Natural killer cell (primary cell): ENCODE measurements around the gene SORCS2. TPM values are rescaled to one million over a fixed set of nuclear protein-coding genes. Genes with fewer than 3 reads are reported as not detected.

Source experiments
- ATAC-seq, 3 donors: fragments of 150-1000 bp in 2 of 3; fragments of 200-7000 bp in 1 of 3; cut with Tn5 transposase; 1 replicate in 1 of 3; 2 replicates in 2 of 3; pipeline ENCODE4 v1.10.0; 2021; ENCODE audit warnings: mild to moderate bottlenecking in 2 of 3, moderate library complexity in 2 of 3
- DNase-seq, 2 donors: peaks; one replicate each; pipeline versions ENCODE4 v3.0.0 to v3.0.0-alpha.2; 2013 to 2021; ENCODE audit warnings: mixed read lengths in 1 of 2
- H3K27ac ChIP-seq: one replicate; pipeline ENCODE4 v1.5.1; 2013; ENCODE audit warnings: mild to moderate bottlenecking, low read length
- H3K27me3 ChIP-seq: one replicate; pipeline ENCODE4 v1.6.1; 2013; ENCODE audit warnings: low read length; ENCODE audit not compliant: control insufficient read depth, insufficient read depth
- H3K36me3 ChIP-seq: one replicate; pipeline ENCODE4 v1.6.1; 2013; ENCODE audit warnings: low read length; ENCODE audit not compliant: control insufficient read depth, insufficient read depth
- H3K4me1 ChIP-seq: one replicate; pipeline ENCODE4 v1.6.1; 2013; ENCODE audit warnings: low read length; ENCODE audit not compliant: control insufficient read depth, insufficient read depth
- H3K4me3 ChIP-seq: one replicate; pipeline ENCODE4 v1.5.1; 2013; ENCODE audit warnings: low read length
- H3K9me3 ChIP-seq: one replicate; pipeline ENCODE4 v1.6.1; 2013; ENCODE audit warnings: low read length; ENCODE audit not compliant: control insufficient read depth, insufficient read depth
- H3K27ac Mint-ChIP-seq, 2 donors: one replicate each; pipeline ENCODE4 v1.8.0; 2022; ENCODE audit warnings: mild to moderate bottlenecking in 2 of 2, mixed read lengths in 2 of 2, moderate library complexity in 1 of 2
- H3K27me3 Mint-ChIP-seq, 2 donors: one replicate each; pipeline ENCODE4 v1.8.0; 2022; ENCODE audit warnings: low read depth in 2 of 2, mixed read lengths in 2 of 2
- H3K36me3 Mint-ChIP-seq: one replicate; pipeline ENCODE4 v1.8.0; 2022; ENCODE audit warnings: mixed read lengths
- H3K4me1 Mint-ChIP-seq, 2 donors: one replicate each; pipeline ENCODE4 v1.8.0; 2022; ENCODE audit warnings: mixed read lengths in 2 of 2
- H3K4me3 Mint-ChIP-seq: one replicate; pipeline ENCODE4 v1.8.0; 2022; ENCODE audit warnings: mild to moderate bottlenecking, moderate library complexity, mixed read lengths
- H3K9me3 Mint-ChIP-seq, 2 donors: one replicate each; pipeline ENCODE4 v1.8.0; 2022; ENCODE audit warnings: mixed read lengths in 2 of 2
- CTCF ChIP-seq: fragments of 200-600 bp; IDR thresholded peaks from one replicate; pipeline ENCODE4 v1.8.0; 2022; ENCODE audit warnings: antibody characterized with exemption
- WGBS: methylation state at CpG from one replicate; pipeline ENCODE4 v1.1.7; 2013; ENCODE audit warnings: missing lambda C conversion rate; ENCODE audit not compliant: insufficient coverage; 5-methylcytosine and 5-hydroxymethylcytosine counted together
- intact Hi-C: fragments of 100-400 bp; cut with micrococcal nuclease; formaldehyde crosslinking; loops from one replicate; pipeline ENCODE4 v1.14.2; 2022
- total RNA-seq, 4 donors: library from RNA; stranded (reverse); fragments of 120-200 nt in 1 of 4; gene quantifications; one replicate each; pipeline versions ENCODE4 v1.2.3 to v1.2.4, GENCODE V29; 2013 to 2022

The SORCS2 gene
- total RNA-seq, 3 donors from 2014 or later (not counting 1 experiment from before 2014, with no cell fraction given) = 1.2 to 2.5 (median 1.4) TPM

- intact Hi-C loops = no loop called here
- ATAC-seq = no peak
- H3K27ac ChIP-seq = no peak overlapping the region
- Mint-ChIP-seq H3K4me3 (no peak overlapping the region), H3K4me1 (no peaks in the 10 kb centered on the region), H3K36me3 (no peaks in the 10 kb centered on the region), H3K27me3 (peaks cover 10 to 19% of the 10 kb centered on the region in 2 donors), H3K9me3 (no peaks in the 10 kb centered on the region), H3K27ac (no peak overlapping the region)
- H3K36me3 ChIP-seq = no peaks in the 10 kb centered on the region
- DNase-seq = no peak
- H3K4me3 ChIP-seq = no peak overlapping the region
- 73% methylated on average over 17 of the region's 18 CpGs for WGBS
- H3K9me3 ChIP-seq = no peaks in the 10 kb centered on the region
- H3K4me1 ChIP-seq = no peaks in the 10 kb centered on the region
- no peak for TF ChIP-seq CTCF
- H3K27me3 ChIP-seq = no peaks in the 10 kb centered on the region
Observed at GRCh38 chr4:7266525-7267292, 74.4 kb downstream of the SORCS2 start.

- ATAC-seq = no peak
- TF ChIP-seq CTCF = no peak
- Histone ChIP-seq H3K4me1 (no peaks in the 10 kb centered on the region), H3K9me3 (no peaks in the 10 kb centered on the region), H3K36me3 (no peaks in the 10 kb centered on the region), H3K27ac (no peak overlapping the region), H3K27me3 (no peaks in the 10 kb centered on the region), H3K4me3 (no peak overlapping the region)
- WGBS = 77% methylated on average over 7 of the region's 7 CpGs
- Mint-ChIP-seq H3K4me1 (no peaks in the 10 kb centered on the region), H3K4me3 (no peak overlapping the region), H3K27ac (no peak overlapping the region), H3K36me3 (no peaks in the 10 kb centered on the region), H3K27me3 (peaks cover 5 to 21% of the 10 kb centered on the region in 2 donors), H3K9me3 (no peaks in the 10 kb centered on the region)
- intact Hi-C loops = no loop called here
- no peak for DNase-seq
Observed at GRCh38 chr4:7267829-7268228, 75.5 kb downstream of the SORCS2 start.

GRCh38 chr4:7268941-7269340, 76.6 kb downstream of the SORCS2 start:
- no peaks in the 10 kb centered on the region for H3K27me3 ChIP-seq
- no peak overlapping the region for H3K4me3 ChIP-seq
- no peak overlapping the region for H3K4me3 Mint-ChIP-seq
- intact Hi-C loops = no loop called here
- no peaks in the 10 kb centered on the region for H3K36me3 Mint-ChIP-seq
- no peaks in the 10 kb centered on the region for H3K36me3 ChIP-seq
- DNase-seq (no peak), ATAC-seq (no peak)
- peaks cover 5 to 33% of the 10 kb centered on the region in 2 donors for H3K27me3 Mint-ChIP-seq
- no peak for TF ChIP-seq CTCF
- H3K27ac ChIP-seq = no peak overlapping the region
- no peaks in the 10 kb centered on the region for H3K4me1 ChIP-seq
- 82% methylated on average over 10 of the region's 10 CpGs for WGBS
- H3K4me1 Mint-ChIP-seq = no peaks in the 10 kb centered on the region
- H3K27ac Mint-ChIP-seq = no peak overlapping the region
- H3K9me3 ChIP-seq = no peaks in the 10 kb centered on the region
- no peaks in the 10 kb centered on the region for H3K9me3 Mint-ChIP-seq

GRCh38 chr4:7270121-7270520, 77.8 kb downstream of the SORCS2 start:
- no peaks in the 10 kb centered on the region for H3K9me3 ChIP-seq
- Mint-ChIP-seq H3K36me3 (no peaks in the 10 kb centered on the region), H3K9me3 (no peaks in the 10 kb centered on the region), H3K4me3 (no peak overlapping the region), H3K27ac (no peak overlapping the region), H3K4me1 (no peaks in the 10 kb centered on the region), H3K27me3 (peaks cover 5 to 30% of the 10 kb centered on the region in 2 donors)
- H3K4me3 ChIP-seq = no peak overlapping the region
- no peaks in the 10 kb centered on the region for H3K4me1 ChIP-seq
- DNase-seq (no peak), ATAC-seq (no peak)
- 93% methylated on average over 16 of the region's 17 CpGs for WGBS
- no peak overlapping the region for H3K27ac ChIP-seq
- TF ChIP-seq CTCF = no peak
- intact Hi-C loops = no loop called here
- H3K36me3 ChIP-seq = no peaks in the 10 kb centered on the region
- H3K27me3 ChIP-seq = no peaks in the 10 kb centered on the region
